Measurements from ENCODE around the gene GRK5.

DNA sequence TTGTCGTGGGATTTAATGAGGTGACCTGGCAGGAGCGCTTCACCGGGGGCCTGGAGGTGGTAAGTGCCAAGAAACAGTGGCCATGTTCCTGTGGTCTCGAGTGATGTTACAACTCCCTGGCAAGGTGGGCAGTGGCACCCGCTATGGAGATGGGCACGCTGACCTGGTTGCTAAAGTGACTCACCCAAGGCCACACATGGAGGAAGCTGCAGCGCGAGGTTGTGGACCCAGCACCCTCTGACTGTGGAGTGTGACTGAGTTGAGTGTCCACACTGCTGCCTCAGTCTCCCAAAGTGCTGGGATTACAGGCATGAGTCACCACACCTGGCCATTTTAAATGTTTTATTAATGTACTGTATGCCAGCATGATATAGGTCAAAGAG, 261.9 kb downstream of the GRK5 start:
- TF ChIP-seq GATA2 (IDR thresholded peaks at IDR 0.05; ENCODE audit: low read depth, low read length): no peak
- no peak for TF ChIP-seq GATA3 (IDR thresholded peaks at IDR 0.05; ENCODE audit: low read depth, low read length)

Measured in SH-SY5Y (cell line).